MM.1S (cell line): Measurements from ENCODE around the gene POC1B.
A peak's percentile ranks its signal among the peaks of the same experiment; 100 is the strongest.

Experiments
- DNase-seq: peaks from one replicate; pipeline ENCODE4 v3.0.0-alpha.2; 2015
- H2AFZ ChIP-seq: fragments of 300-600 bp; sonication (generic); 2 replicates; pipeline ENCODE4 v1.6.0; 2016; ENCODE audit warnings: antibody characterized with exemption, low read length
- H3F3A ChIP-seq: fragments of 300-600 bp; sonication (generic); 2 replicates; pipeline ENCODE4 v1.6.1; 2016; ENCODE audit warnings: mild to moderate bottlenecking, antibody characterized with exemption, low read length, moderate library complexity, mixed read lengths; ENCODE audit not compliant: insufficient read depth
- H3K27ac ChIP-seq: fragments of 300-600 bp; sonication (generic); 2 replicates; pipeline ENCODE4 v1.5.1; 2016; ENCODE audit warnings: mild to moderate bottlenecking, low read length
- H3K27me3 ChIP-seq: fragments of 300-600 bp; sonication (generic); replicated peaks from 2 replicates; pipeline ENCODE4 v1.6.0; 2016; ENCODE audit warnings: low read length; ENCODE audit not compliant: insufficient read depth
- H3K36me3 ChIP-seq: fragments of 300-600 bp; sonication (generic); replicated peaks from 2 replicates; pipeline ENCODE4 v1.6.1; 2016; ENCODE audit warnings: mild to moderate bottlenecking, low read length, mixed read lengths; ENCODE audit not compliant: insufficient read depth
- H3K4me1 ChIP-seq: fragments of 300-600 bp; sonication (generic); 2 replicates; pipeline ENCODE4 v1.6.1; 2016; ENCODE audit warnings: low read length, mixed read lengths
- H3K4me2 ChIP-seq: fragments of 300-600 bp; sonication (generic); 2 replicates; pipeline ENCODE4 v1.6.0; 2016; ENCODE audit warnings: low read depth, low read length
- H3K4me3 ChIP-seq: fragments of 300-600 bp; sonication (generic); 2 replicates; pipeline ENCODE4 v1.5.1; 2016; ENCODE audit warnings: low read length, mixed read lengths
- H3K79me2 ChIP-seq: fragments of 300-600 bp; sonication (generic); 2 replicates; pipeline ENCODE4 v1.6.1; 2016; ENCODE audit warnings: mixed run types, low read length, mixed read lengths
- H3K9ac ChIP-seq: fragments of 300-600 bp; sonication (generic); 2 replicates; pipeline ENCODE4 v1.6.1; 2016; ENCODE audit warnings: low read length, mixed read lengths
- H3K9me2 ChIP-seq: fragments of 300-600 bp; sonication (generic); replicated peaks from 2 replicates; pipeline ENCODE4 v1.6.1; 2016; ENCODE audit warnings: mild to moderate bottlenecking, low read length, mixed read lengths; ENCODE audit not compliant: insufficient read depth
- H3K9me3 ChIP-seq: fragments of 300-600 bp; sonication (generic); replicated peaks from 2 replicates; pipeline ENCODE4 v1.6.1; 2016; ENCODE audit warnings: mild to moderate bottlenecking, low read length, mixed read lengths; ENCODE audit not compliant: insufficient read depth
- H4K20me1 ChIP-seq: fragments of 300-600 bp; sonication (generic); 2 replicates; pipeline ENCODE4 v1.6.1; 2016; ENCODE audit warnings: mild to moderate bottlenecking, low read length, moderate library complexity, mixed read lengths; ENCODE audit not compliant: insufficient read depth
- EZH2 ChIP-seq: fragments of 300-600 bp; sonication (generic); optimal IDR thresholded peaks from 2 replicates; pipeline ENCODE3; 2017; ENCODE audit warnings: low read depth, mild to moderate bottlenecking, antibody characterized with exemption, low read length, mixed read lengths
- EZH2phosphoT487 ChIP-seq: fragments of 300-600 bp; sonication (generic); IDR thresholded peaks from 2 replicates; pipeline ENCODE4 v1.6.1; 2018; ENCODE audit warnings: antibody characterized with exemption, low read length
- TF ChIP-seq, protein P1 (sequence below): fragments of 300-600 bp; sonication (generic); IDR thresholded peaks from 2 replicates; pipeline ENCODE4 v1.5.1; 2016; ENCODE audit warnings: antibody characterized with exemption, low read length, mixed read lengths

POC1B gene

DNA sequence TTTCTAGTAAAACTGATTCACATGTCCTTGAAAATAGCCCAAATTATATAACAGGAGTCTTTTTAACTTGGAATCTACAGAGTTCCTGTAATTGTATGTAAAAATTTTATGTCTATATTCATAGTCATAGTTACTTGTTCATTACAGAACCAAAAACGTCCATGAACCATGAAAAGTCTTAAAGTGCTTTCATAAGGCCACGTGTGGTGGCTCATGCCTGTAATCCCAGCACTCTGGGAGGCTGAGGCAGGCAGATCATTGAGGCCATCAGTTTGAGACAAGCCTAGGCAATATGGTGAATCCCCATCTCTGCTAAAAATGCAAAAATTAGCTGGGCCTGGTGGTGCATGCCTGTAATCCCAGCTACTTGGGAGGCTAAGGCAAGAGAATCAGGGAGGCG, 49.6 kb downstream of the POC1B start:
- Histone ChIP-seq H3K27ac (no peak overlapping the region), H3K4me1 (peaks cover 28% of the 10 kb centered on the region), H3K27me3 (no peaks in the 10 kb centered on the region), H3K4me2 (no peak overlapping the region), H4K20me1 (no peaks in the 10 kb centered on the region), H3K9me2 (no peaks in the 10 kb centered on the region), H3K79me2 (peaks cover 17% of the 10 kb centered on the region), H3K9me3 (no peaks in the 10 kb centered on the region), H3K36me3 (no peaks in the 10 kb centered on the region), H3K4me3 (no peak overlapping the region), H3K9ac (no peak overlapping the region), H2AFZ (no peak overlapping the region), H3F3A (peaks cover 12% of the 10 kb centered on the region)
- no peak for DNase-seq
- TF ChIP-seq EZH2phosphoT487: no peak
- TF ChIP-seq, protein P1, sequence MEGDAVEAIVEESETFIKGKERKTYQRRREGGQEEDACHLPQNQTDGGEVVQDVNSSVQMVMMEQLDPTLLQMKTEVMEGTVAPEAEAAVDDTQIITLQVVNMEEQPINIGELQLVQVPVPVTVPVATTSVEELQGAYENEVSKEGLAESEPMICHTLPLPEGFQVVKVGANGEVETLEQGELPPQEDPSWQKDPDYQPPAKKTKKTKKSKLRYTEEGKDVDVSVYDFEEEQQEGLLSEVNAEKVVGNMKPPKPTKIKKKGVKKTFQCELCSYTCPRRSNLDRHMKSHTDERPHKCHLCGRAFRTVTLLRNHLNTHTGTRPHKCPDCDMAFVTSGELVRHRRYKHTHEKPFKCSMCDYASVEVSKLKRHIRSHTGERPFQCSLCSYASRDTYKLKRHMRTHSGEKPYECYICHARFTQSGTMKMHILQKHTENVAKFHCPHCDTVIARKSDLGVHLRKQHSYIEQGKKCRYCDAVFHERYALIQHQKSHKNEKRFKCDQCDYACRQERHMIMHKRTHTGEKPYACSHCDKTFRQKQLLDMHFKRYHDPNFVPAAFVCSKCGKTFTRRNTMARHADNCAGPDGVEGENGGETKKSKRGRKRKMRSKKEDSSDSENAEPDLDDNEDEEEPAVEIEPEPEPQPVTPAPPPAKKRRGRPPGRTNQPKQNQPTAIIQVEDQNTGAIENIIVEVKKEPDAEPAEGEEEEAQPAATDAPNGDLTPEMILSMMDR: no peak
- TF ChIP-seq EZH2: no peak

DNA sequence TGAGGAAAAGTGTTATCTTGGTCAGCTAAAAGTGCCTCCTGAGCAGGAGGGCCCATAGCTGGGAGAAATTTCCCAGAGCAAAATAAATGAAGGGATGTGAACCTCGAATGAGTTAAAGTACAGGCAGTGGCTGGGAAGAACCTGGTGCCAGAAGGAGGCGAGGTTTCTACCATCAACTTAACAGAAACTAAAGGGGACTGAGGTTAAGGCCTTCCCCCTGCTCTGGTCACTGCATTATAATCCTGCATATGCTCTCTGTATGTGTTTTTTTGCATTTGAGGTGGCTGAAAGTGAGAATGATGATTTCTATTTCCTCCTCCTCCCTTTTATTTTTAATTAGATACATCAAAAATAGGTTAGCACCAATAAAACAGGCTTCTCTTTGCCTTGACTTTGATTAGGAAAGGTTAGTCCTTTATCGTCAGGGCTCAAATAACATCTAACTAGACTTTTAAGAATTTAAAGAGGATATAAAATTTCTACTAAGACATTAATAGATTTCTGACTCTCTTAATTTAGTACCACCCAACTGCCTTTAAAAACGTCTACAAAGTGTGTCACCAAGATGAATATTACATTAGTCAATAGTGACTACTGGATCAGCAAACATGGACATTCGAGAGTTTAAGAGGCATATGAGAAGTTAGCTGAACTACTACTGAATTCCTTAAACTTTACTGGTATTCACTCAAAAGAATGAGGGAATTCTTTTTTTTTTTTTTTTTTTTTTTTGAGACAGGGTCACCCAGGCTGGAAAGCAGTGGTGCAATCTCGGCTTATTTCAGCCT, 50.5 kb downstream of the POC1B start:
- Histone ChIP-seq H2AFZ (no peak overlapping the region), H3K36me3 (no peaks in the 10 kb centered on the region), H3K9me2 (no peaks in the 10 kb centered on the region), H3K79me2 (peaks cover 14% of the 10 kb centered on the region), H3K9me3 (no peaks in the 10 kb centered on the region), H3F3A (peaks cover 12% of the 10 kb centered on the region), H3K4me2 (peak overlapping the region; percentile 77), H3K4me3 (peak overlapping the region; percentile 9; the same call in 1 of the 2 replicates), H3K27me3 (no peaks in the 10 kb centered on the region), H3K27ac (peak overlapping the region; percentile 58; the same call in 1 of the 2 replicates), H3K9ac (peak overlapping the region; percentile 8; the same call in 1 of the 2 replicates), H3K4me1 (peaks cover 35% of the 10 kb centered on the region), H4K20me1 (no peaks in the 10 kb centered on the region)
- DNase-seq: peak; percentile 75
- TF ChIP-seq EZH2: no peak
- TF ChIP-seq, protein P1: 0 out of 2 replicates have a peak, but pooled peaks have one; percentile 3

DNA sequence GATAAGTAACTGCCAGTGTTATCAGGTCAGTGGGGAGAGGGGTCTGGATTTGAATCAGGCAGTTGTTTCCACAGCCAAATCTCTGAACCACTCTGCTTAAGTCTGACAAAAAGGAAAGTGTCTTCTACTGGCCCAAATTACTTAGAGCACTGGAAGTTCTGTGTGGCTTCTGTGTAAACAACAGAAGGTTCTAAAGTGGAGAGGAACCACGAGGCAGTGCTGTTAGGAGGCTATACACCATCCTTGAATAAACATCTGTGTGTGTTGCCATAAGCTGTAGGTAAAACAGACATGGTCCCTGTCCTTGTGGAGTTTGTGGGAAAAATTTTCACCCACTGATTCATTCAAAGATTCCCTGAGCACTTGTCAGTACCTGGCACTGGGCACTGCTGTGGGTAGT, 51.2 kb downstream of the POC1B start:
- TF ChIP-seq EZH2phosphoT487 (no peak), EZH2 (no peak)
- TF ChIP-seq, protein P1: no peak
- peak; percentile 25 for DNase-seq
- H3K9me3 ChIP-seq: no peaks in the 10 kb centered on the region
- peak overlapping the region; percentile 8; the same call in 1 of the 2 replicates for H3K9ac ChIP-seq
- H3K9me2 ChIP-seq: no peaks in the 10 kb centered on the region
- H3K36me3 ChIP-seq: no peaks in the 10 kb centered on the region
- H3K27me3 ChIP-seq: no peaks in the 10 kb centered on the region
- H4K20me1 ChIP-seq: no peaks in the 10 kb centered on the region
- H3K4me3 ChIP-seq: peak overlapping the region; percentile 9; the same call in 1 of the 2 replicates
- no peak overlapping the region for H2AFZ ChIP-seq
- peak overlapping the region; percentile 77 for H3K4me2 ChIP-seq
- H3K4me1 ChIP-seq: peaks cover 42% of the 10 kb centered on the region
- peak overlapping the region; percentile 58 for H3K27ac ChIP-seq
- H3F3A ChIP-seq: peaks cover 17% of the 10 kb centered on the region
- H3K79me2 ChIP-seq: peaks cover 14% of the 10 kb centered on the region
